C4-2B (cell line): ENCODE results near the gene SEZ6L.

Source experiments
- H3K27ac ChIP-seq: fragments of 450-650 bp; 2 replicates; pipeline ENCODE4 v1.5.1; 2017
- ZFX ChIP-seq: fragments of 450-650 bp; IDR thresholded peaks from 2 replicates; pipeline ENCODE4 v1.6.1; 2017
- TF ChIP-seq, protein P1 (sequence below): fragments of 450-650 bp; conservative IDR thresholded peaks from 2 replicates; pipeline ENCODE4 v1.5.1; 2017; ENCODE audit warnings: mild to moderate bottlenecking

SEZ6L gene

DNA sequence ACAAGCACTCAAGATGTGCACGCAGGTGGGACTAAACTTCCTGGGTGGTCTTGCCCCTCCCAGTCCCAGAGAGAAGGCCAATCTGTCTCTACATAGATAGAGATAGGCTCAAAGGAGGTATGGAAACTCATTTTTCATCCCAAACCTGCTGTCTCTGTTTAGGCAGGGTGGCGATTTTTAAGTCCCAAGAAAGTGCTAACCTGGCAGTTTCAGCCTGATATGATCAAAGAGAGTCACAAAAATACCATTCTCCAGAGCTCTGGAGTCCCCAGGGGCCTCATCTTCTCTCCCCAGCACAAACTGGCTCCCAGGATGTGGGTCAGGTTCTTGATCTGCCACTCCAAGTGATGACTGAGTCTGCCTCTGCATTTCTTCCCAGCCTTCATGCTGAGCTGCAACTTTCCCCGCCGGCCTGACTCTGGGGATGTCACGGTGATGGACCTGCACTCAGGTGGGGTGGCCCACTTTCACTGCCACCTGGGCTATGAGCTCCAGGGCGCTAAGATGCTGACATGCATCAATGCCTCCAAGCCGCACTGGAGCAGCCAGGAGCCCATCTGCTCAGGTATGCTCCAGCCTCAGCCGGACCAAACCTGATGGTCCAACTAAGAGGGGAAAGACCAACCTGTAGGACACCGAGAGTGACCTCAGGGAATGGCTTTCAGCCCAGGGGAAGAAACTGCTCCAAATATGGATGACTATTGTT is 129.5 kb downstream of the SEZ6L start:
- H3K27ac ChIP-seq = no peak overlapping the region
- TF ChIP-seq ZFX = no peak
- TF ChIP-seq, protein P1, sequence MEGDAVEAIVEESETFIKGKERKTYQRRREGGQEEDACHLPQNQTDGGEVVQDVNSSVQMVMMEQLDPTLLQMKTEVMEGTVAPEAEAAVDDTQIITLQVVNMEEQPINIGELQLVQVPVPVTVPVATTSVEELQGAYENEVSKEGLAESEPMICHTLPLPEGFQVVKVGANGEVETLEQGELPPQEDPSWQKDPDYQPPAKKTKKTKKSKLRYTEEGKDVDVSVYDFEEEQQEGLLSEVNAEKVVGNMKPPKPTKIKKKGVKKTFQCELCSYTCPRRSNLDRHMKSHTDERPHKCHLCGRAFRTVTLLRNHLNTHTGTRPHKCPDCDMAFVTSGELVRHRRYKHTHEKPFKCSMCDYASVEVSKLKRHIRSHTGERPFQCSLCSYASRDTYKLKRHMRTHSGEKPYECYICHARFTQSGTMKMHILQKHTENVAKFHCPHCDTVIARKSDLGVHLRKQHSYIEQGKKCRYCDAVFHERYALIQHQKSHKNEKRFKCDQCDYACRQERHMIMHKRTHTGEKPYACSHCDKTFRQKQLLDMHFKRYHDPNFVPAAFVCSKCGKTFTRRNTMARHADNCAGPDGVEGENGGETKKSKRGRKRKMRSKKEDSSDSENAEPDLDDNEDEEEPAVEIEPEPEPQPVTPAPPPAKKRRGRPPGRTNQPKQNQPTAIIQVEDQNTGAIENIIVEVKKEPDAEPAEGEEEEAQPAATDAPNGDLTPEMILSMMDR = no peak

DNA sequence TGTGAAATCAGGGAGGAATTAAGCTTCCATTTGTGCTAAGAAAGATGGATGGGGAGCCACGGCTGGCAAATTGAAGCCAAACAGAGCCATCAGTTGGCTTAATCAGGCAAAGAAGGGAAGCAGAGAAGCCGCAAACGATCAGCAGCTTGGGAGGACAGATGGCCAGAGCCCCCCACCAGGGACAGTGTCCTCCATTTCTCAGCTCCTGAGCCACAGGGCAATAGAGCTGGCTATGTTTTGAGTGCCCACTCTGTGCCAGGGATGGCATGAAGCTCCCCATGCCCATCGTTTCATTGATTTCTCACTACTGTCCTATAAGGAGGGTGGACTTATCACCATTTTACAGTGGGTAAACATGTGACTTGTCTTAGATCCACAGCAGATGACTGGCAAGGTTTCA is 133.5 kb downstream of the SEZ6L start:
- no peak overlapping the region for H3K27ac ChIP-seq
- TF ChIP-seq, protein P1 = no peak
- no peak for TF ChIP-seq ZFX

DNA sequence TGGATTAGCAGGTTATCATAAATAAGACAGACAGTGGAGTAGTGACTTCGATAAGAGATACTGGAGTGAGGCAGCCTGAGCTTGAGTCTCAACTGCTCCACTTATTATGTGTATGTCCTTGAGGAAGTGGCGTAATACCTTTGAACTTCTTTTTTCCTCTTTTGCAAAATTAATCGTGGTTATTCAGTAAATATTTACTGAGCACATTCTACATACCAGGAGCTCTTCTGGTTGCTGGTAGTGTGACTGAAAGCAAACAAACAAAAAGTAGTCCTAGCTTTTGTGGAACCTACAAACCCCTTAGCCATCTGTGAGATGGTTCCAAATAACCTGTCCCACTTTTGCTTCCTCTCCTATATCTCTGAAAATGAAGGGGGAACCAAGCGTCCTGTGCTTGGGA is 134.2 kb downstream of the SEZ6L start:
- TF ChIP-seq ZFX = no peak
- TF ChIP-seq, protein P1 = no peak
- no peak overlapping the region for H3K27ac ChIP-seq

DNA sequence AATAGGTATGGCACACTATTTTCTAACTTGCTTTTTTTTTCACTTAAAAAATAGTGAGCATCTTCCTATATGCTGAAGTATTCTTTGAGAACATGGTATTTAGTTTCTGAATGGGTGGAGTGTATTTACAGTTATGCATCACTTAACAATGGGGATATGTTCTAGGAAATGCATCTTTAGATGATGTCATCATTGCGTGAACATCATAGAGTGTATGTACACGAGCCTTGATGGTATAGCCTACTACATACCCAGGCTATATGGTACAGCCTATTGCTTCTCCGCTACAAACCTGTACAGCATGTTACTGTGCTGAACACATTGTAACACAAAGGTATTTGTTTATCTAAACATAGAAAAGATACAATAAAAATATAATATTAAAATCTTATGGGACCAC is 135.5 kb downstream of the SEZ6L start:
- no peak overlapping the region for H3K27ac ChIP-seq
- TF ChIP-seq ZFX = no peak
- TF ChIP-seq, protein P1 = no peak

DNA sequence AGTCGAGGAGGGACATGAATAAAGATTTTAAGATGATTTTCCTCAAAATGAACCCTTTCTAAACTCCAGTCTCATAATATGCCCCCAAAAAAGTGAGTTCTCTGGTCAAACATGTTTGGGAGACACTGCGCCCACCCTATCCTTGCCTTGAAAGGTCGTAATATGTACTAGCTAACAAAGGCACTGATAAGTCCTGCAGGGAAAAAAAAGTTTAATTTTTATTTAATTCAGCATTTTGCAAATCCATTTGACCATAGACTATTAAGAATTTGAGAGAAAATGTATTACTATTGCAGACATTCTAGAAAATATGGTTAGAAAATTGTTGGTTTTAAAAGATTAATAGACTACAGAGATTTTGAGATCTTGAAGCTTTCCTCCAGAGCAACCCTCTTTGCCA is 139.2 kb downstream of the SEZ6L start:
- TF ChIP-seq, protein P1 = no peak
- TF ChIP-seq ZFX = no peak
- no peak overlapping the region for H3K27ac ChIP-seq

DNA sequence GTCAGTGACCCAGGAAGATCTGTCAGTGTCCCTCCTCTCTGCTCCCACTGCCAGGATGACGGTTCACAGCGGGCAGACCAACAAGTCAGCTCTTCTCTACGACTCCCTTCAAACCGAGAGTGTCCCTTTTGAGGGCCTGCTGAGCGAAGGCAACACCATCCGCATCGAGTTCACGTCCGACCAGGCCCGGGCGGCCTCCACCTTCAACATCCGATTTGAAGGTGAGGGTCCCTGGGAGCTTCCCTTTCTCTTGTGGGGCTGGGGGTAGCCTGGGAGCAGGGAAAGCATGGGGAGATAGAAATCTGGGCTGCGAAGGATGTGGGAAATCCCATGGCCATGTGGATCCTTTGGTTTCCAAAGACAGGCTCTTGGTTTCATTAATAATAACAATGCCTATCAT is 141.4 kb downstream of the SEZ6L start:
- no peak overlapping the region for H3K27ac ChIP-seq
- TF ChIP-seq, protein P1 = no peak
- no peak for TF ChIP-seq ZFX

DNA sequence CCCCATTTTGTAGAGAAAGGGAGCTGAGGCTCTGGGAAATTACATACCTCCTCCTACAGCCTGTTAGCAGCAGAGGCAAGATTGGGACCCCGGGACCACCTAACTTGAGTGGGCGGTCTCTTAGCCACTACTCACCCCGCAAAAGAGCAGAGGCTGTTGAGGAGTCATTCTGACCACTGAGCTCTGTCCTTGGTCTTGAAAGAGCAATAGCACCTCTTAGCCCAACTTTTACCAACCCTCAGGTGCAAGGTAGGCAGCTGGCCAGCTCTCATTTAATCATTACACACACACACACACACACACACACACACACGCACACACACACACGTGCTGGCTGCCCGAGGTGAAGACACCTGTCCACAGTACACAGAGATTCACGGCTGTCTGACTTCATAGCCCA is 144.0 kb downstream of the SEZ6L start:
- H3K27ac ChIP-seq = no peak overlapping the region
- TF ChIP-seq ZFX = no peak
- TF ChIP-seq, protein P1 = no peak
